Esophagus squamous epithelium (tissue), 5 donors: ENCODE measurements around the gene NFIC. TPM values are rescaled to one million over a fixed set of nuclear protein-coding genes. Genes with fewer than 3 reads are reported as not detected.

ENCODE experiments used
- DNase-seq: peaks from one replicate; lab custom pipeline; 2025; lab: John Stamatoyannopoulos, UW
- H3K27ac ChIP-seq, 4 donors: fragments of 200-600 bp; sonication (generic); one replicate each; pipeline ENCODE4 v1.5.1; 2016 to 2019; ENCODE audit warnings: mild to moderate bottlenecking in 1 of 4
- H3K27me3 ChIP-seq, 4 donors: fragments of 200-600 bp; sonication (generic); 1 replicate in 3 of 4; 2 replicates in 1 of 4; pipeline versions ENCODE4 v1.5.1 to v1.6.0; 2017 to 2021; ENCODE audit warnings: antibody characterized with exemption in 1 of 4
- H3K36me3 ChIP-seq, 3 donors: fragments of 200-600 bp; sonication (generic); one replicate each; pipeline ENCODE4 v1.5.1; 2016 to 2019
- H3K4me1 ChIP-seq, 3 donors: fragments of 200-600 bp; sonication (generic); one replicate each; pipeline ENCODE4 v1.5.1; 2017 to 2019
- H3K4me3 ChIP-seq, 4 donors: fragments of 200-600 bp; sonication (generic); 1 replicate in 3 of 4; 2 replicates in 1 of 4; pipeline ENCODE4 v1.5.1; 2016 to 2019; ENCODE audit warnings: mild to moderate bottlenecking in 2 of 4, moderate library complexity in 1 of 4
- H3K9me3 ChIP-seq, 3 donors: fragments of 200-600 bp; sonication (generic); one replicate each; pipeline ENCODE4 v1.5.1; 2016 to 2019
- POLR2A ChIP-seq, 4 donors: fragments of 450-650 bp; IDR thresholded peaks; one replicate each; pipeline ENCODE4 v1.6.1; 2017; ENCODE audit warnings: antibody characterized with exemption in 4 of 4, mild to moderate bottlenecking in 4 of 4, moderate library complexity in 3 of 4
- WGBS, 2 donors: methylation state at CpG; one replicate each; pipeline ENCODE4 v1.1.5; 2018; 5-methylcytosine and 5-hydroxymethylcytosine counted together
- intact Hi-C: fragments of 100-400 bp; cut with DNase I; formaldehyde crosslinking; loops from one replicate; pipeline ENCODE4 v1.15.0; 2022
- total RNA-seq, 4 donors: library from RNA; depleted of rRNA; stranded (reverse); fragments of >200 nt; gene quantifications; one replicate each; pipeline ENCODE4 v1.1.0, GENCODE V29; 2016
- TF ChIP-seq, protein P1 (sequence below), 6 experiments: fragments of 450-650 bp in 4 of 6; fragments of 200-600 bp in 2 of 6; sonication (generic) in 2 of 6; IDR thresholded peaks; one replicate each; pipeline ENCODE4 v1.5.1; 2016 to 2019; ENCODE audit warnings: antibody characterized with exemption in 6 of 6, mild to moderate bottlenecking in 4 of 6, moderate library complexity in 4 of 6
- donor health status: DM: yes; HTN: yes; CAD: no.

The NFIC gene
- total RNA-seq, 4 donors from 2014 or later, result 40.8 to 80.9 (median 61.0) TPM

DNA sequence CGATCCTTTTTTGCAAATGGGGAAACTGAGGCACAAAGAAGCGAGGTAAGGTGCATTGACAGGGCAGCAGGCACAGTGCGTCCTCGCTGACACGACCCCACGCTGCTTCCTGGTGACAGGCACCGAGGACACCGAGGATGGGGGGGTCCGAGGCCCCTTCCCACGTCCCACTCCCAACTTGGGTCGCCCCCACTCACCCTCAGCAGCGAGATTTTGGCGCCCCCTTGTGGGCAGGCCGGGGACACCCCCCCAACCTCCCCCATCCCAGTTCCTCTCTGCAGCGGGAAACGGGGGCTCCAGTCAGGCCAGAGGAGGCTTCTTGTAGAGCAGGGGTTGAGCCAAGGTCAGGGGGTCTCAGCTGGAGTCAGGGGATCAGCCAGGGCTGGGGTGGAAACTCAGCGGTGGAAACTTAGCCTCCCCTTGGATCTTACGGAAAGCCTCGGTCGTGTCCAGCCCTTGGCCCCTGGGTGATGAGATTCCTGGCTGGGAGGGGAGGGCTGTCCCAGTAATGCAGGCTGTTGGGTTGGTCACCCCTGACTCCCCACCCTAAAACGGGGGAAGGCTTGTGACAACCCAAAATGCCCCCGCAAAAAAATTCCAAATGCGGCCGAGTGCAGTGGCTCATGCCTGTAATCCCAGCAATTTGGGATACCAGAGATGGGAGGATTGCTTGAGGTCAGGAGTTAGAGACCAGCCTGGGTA is 105.7 kb downstream of the NFIC start:
- no peaks in the 10 kb centered on the region for H3K9me3 ChIP-seq
- 23 to 48% methylated on average over 9 to 13 of the region's 24 CpGs for WGBS, 2 donors
- H3K4me3 ChIP-seq, result no peak overlapping the region
- intact Hi-C loops, result no loop called here
- TF ChIP-seq, protein P1, sequence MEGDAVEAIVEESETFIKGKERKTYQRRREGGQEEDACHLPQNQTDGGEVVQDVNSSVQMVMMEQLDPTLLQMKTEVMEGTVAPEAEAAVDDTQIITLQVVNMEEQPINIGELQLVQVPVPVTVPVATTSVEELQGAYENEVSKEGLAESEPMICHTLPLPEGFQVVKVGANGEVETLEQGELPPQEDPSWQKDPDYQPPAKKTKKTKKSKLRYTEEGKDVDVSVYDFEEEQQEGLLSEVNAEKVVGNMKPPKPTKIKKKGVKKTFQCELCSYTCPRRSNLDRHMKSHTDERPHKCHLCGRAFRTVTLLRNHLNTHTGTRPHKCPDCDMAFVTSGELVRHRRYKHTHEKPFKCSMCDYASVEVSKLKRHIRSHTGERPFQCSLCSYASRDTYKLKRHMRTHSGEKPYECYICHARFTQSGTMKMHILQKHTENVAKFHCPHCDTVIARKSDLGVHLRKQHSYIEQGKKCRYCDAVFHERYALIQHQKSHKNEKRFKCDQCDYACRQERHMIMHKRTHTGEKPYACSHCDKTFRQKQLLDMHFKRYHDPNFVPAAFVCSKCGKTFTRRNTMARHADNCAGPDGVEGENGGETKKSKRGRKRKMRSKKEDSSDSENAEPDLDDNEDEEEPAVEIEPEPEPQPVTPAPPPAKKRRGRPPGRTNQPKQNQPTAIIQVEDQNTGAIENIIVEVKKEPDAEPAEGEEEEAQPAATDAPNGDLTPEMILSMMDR (IDR thresholded peaks at IDR 0.05), result peak; percentile 62 to 83 (median 72)
- TF ChIP-seq POLR2A (IDR thresholded peaks at IDR 0.05), result no peak
- H3K27ac ChIP-seq, result no peak overlapping the region
- peaks cover 0 to 38% (median 0%) of the 10 kb centered on the region in 3 donors for H3K4me1 ChIP-seq
- peaks cover 0 to 4% (median 0%) of the 10 kb centered on the region in 3 donors for H3K36me3 ChIP-seq
- no peak for DNase-seq
- peaks cover 0 to 21% (median 0%) of the 10 kb centered on the region in 4 donors for H3K27me3 ChIP-seq

DNA sequence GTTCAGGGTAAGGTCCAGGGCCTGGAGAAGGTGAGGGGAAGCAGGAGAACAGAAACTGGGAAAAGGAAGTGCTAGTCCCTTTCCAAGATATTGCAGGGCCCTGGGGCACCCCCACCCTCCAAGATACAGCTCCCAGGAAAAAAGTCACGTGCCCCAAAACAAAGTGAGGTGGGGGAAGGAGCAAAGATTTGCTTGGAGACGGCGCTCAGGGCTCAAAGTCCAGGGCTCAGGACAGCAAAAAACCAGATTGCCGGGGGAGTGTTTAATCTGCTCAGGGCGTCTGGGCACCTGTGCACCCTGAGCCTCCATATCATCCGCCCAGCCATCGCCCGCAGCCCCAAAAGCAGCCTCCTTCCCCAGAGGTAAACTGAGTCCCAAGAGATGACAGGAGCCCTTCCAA is 107.6 kb downstream of the NFIC start:
- WGBS, 2 donors, result 52 to 58% methylated on average over 4 to 7 of the region's 8 CpGs
- Histone ChIP-seq H3K36me3 (no peaks in the 10 kb centered on the region), H3K9me3 (no peaks in the 10 kb centered on the region), H3K27me3 (peaks cover 0 to 29% (median 0%) of the 10 kb centered on the region in 4 donors), H3K27ac (no peak overlapping the region), H3K4me3 (no peak overlapping the region), H3K4me1 (peaks cover 0 to 20% (median 5%) of the 10 kb centered on the region in 3 donors)
- intact Hi-C loops, result no loop called here
- TF ChIP-seq, protein P1 (IDR thresholded peaks at IDR 0.05), result no peak
- no peak for TF ChIP-seq POLR2A (IDR thresholded peaks at IDR 0.05)
- DNase-seq, result no peak

DNA sequence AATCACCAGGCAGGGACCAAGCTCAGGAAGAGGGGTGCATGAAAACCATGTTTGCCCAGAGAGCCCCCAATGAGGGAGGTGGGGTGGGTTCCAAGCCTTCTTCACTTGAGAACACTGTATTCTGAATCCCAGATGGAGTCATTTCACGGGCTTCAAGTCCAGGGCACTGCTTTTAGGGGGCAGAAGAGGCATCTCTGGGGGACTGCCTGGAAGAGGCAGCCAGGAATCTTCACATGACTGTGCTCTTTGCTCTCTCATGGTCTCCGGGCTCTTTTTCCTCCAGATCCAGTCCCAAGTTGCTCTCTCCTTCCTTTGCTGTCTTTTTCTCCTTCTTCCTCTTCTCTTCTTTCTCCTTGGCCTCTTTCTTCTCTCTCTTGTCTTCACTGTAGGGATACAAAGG is 108.2 kb downstream of the NFIC start:
- DNase-seq, result no peak
- peaks cover 0 to 35% (median 0%) of the 10 kb centered on the region in 4 donors for H3K27me3 ChIP-seq
- no peak overlapping the region for H3K4me3 ChIP-seq
- TF ChIP-seq, protein P1 (IDR thresholded peaks at IDR 0.05), result no peak
- no peak for TF ChIP-seq POLR2A (IDR thresholded peaks at IDR 0.05)
- H3K9me3 ChIP-seq, result no peaks in the 10 kb centered on the region
- no peak overlapping the region for H3K27ac ChIP-seq
- intact Hi-C loops, result loop anchor here (5.0 kb wide), 1 partner anchor 152 kb away; no protein-coding TSS in a partner anchor
- no peaks in the 10 kb centered on the region for H3K36me3 ChIP-seq
- peaks cover 0 to 14% (median 7%) of the 10 kb centered on the region in 3 donors for H3K4me1 ChIP-seq
- 53 to 69% methylated on average over 2 of the region's 2 CpGs for WGBS, 2 donors

DNA sequence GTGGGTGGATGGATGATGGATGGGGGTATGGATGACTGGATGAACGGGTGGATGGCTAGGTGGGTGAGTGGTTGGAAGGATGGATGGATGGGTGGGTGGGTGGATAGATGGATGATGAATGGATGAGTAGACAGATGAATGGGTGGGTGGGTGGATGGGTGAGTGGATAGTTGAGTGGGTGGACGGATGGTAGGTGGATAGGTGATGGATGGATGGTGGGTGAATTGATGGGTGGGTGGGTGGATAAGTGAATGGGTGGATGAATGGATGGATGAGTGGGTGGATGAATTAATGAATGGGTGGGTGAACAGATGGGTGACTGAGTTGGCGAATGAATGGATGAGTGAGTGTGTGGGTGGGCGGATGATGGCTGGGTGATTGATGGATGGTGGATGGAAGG is 109.1 kb downstream of the NFIC start:
- TF ChIP-seq, protein P1 (IDR thresholded peaks at IDR 0.05), result no peak
- no peak for TF ChIP-seq POLR2A (IDR thresholded peaks at IDR 0.05)
- H3K4me1 ChIP-seq, result peaks cover 0 to 15% (median 7%) of the 10 kb centered on the region in 3 donors
- 62 to 64% methylated on average over 4 of the region's 4 CpGs for WGBS, 2 donors

DNA sequence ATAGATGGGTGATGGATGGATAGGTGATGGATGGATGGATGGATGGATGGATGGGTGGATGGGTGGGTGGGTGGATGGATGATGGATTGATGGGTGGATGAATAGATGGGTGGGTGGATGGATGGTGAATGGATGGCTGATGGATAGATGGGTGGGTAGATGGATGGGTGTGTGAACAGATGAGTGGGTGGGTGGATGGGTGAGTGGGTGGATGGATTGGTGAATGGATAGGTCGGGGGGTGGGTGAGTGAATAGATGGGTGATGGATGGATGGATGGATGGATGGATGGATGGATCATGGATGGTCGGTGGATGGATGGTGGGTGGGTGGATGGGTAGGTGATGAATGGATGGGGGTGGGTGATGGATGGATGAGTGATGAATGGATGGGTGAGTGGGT is 110.4 kb downstream of the NFIC start:
- intact Hi-C loops, result loop anchor here (5.0 kb wide), 1 partner anchor 155 kb away; no protein-coding TSS in a partner anchor
- DNase-seq, result no peak
- 72 to 83% methylated on average over 2 of the region's 2 CpGs for WGBS, 2 donors
- Histone ChIP-seq H3K27ac (no peak overlapping the region), H3K27me3 (peaks cover 0 to 57% (median 4%) of the 10 kb centered on the region in 4 donors), H3K9me3 (no peaks in the 10 kb centered on the region), H3K4me3 (no peak overlapping the region), H3K4me1 (peaks cover 0 to 12% (median 7%) of the 10 kb centered on the region in 3 donors), H3K36me3 (no peaks in the 10 kb centered on the region)
- TF ChIP-seq, protein P1 (IDR thresholded peaks at IDR 0.05), result no peak
- no peak for TF ChIP-seq POLR2A (IDR thresholded peaks at IDR 0.05)

More for the DNA sequence above, 109.1 kb downstream of the NFIC start:
- H3K27me3 ChIP-seq, result peaks cover 0 to 43% (median 0%) of the 10 kb centered on the region in 4 donors
- H3K27ac ChIP-seq, result no peak overlapping the region
- no peaks in the 10 kb centered on the region for H3K9me3 ChIP-seq
- intact Hi-C loops, result loop anchor here (5.0 kb wide), 1 partner anchor 153 kb away; no protein-coding TSS in a partner anchor
- no peak for DNase-seq
- no peak overlapping the region for H3K4me3 ChIP-seq
- H3K36me3 ChIP-seq, result no peaks in the 10 kb centered on the region
